DOHH2 (cell line): ENCODE measurements around the gene TMEM255B.

ENCODE experiments used
- H3F3A ChIP-seq: fragments of 200-600 bp; sonication (generic), shearing (Covaris generic); 2 replicates; pipeline ENCODE4 v1.6.0; 2016; ENCODE audit warnings: antibody characterized with exemption, mild to moderate bottlenecking; ENCODE audit not compliant: control insufficient read depth, insufficient read depth
- H3K27ac ChIP-seq: fragments of 200-600 bp; sonication (generic); 2 replicates; pipeline ENCODE4 v1.5.1; 2014; ENCODE audit warnings: low read depth, mild to moderate bottlenecking, low read length, moderate library complexity
- H3K27me3 ChIP-seq: fragments of 200-600 bp; sonication (generic); 2 replicates; pipeline ENCODE4 v1.6.1; 2014; ENCODE audit warnings: mild to moderate bottlenecking, low read length, mixed read lengths; ENCODE audit not compliant: control insufficient read depth
- H3K36me3 ChIP-seq: fragments of 200-600 bp; sonication (generic); 2 replicates; pipeline ENCODE4 v1.6.1; 2014; ENCODE audit warnings: mild to moderate bottlenecking, low read length, moderate library complexity, mixed read lengths; ENCODE audit not compliant: control insufficient read depth
- H3K4me1 ChIP-seq: fragments of 200-600 bp; sonication (generic); 2 replicates; pipeline ENCODE4 v1.6.1; 2014; ENCODE audit warnings: mild to moderate bottlenecking, low read length, mixed read lengths; ENCODE audit not compliant: control insufficient read depth
- H3K4me2 ChIP-seq: fragments of 200-600 bp; sonication (generic); 2 replicates; pipeline ENCODE4 v1.6.0; 2014; ENCODE audit warnings: mild to moderate bottlenecking, low read length, moderate library complexity
- H3K4me3 ChIP-seq: fragments of 200-600 bp; sonication (generic); 2 replicates; pipeline ENCODE4 v1.5.1; 2014; ENCODE audit warnings: mild to moderate bottlenecking, low read length, mixed read lengths
- H3K79me2 ChIP-seq: fragments of 200-600 bp; sonication (generic); 2 replicates; pipeline ENCODE4 v1.6.1; 2014; ENCODE audit warnings: mild to moderate bottlenecking, low read length, mixed read lengths; ENCODE audit not compliant: control insufficient read depth
- H3K9me2 ChIP-seq: fragments of 200-600 bp; sonication (generic); replicated peaks from 2 replicates; pipeline ENCODE4 v1.6.1; 2014; ENCODE audit warnings: mild to moderate bottlenecking, low read length, mixed read lengths; ENCODE audit not compliant: control insufficient read depth
- H3K9me3 ChIP-seq: fragments of 200-600 bp; sonication (generic); 2 replicates; pipeline ENCODE4 v1.6.1; 2014; ENCODE audit warnings: antibody characterized with exemption, low read length, mixed read lengths; ENCODE audit not compliant: control insufficient read depth, insufficient read depth
- H4K20me1 ChIP-seq: fragments of 200-600 bp; sonication (generic); 2 replicates; pipeline ENCODE4 v1.6.0; 2014; ENCODE audit warnings: low read depth, mild to moderate bottlenecking, antibody characterized with exemption, low read length, moderate library complexity; ENCODE audit not compliant: control insufficient read depth, insufficient read depth
- CTCF ChIP-seq: fragments of 200-600 bp; sonication (generic); IDR thresholded peaks from one replicate; pipeline ENCODE4 v1.5.1; 2014; ENCODE audit warnings: antibody characterized with exemption, mild to moderate bottlenecking, low read depth, low read length; ENCODE audit not compliant: poor library complexity, severe bottlenecking
- EZH2phosphoT487 ChIP-seq: fragments of 200-600 bp; sonication (generic); IDR thresholded peaks from 2 replicates; pipeline ENCODE4 v1.6.1; 2017; ENCODE audit warnings: borderline replicate concordance, mild to moderate bottlenecking, antibody characterized with exemption, low read length, moderate library complexity, mixed read lengths

TMEM255B gene

GRCh38 chr13:113777311-113778260, 18.6 kb downstream of the TMEM255B start:
- Histone ChIP-seq H3K36me3 (no peaks in the 10 kb centered on the region), H3K27ac (no peak overlapping the region), H3K9me2 (no peaks in the 10 kb centered on the region), H3F3A (no peaks in the 10 kb centered on the region), H3K4me3 (no peak overlapping the region), H3K79me2 (no peaks in the 10 kb centered on the region), H3K4me1 (no peaks in the 10 kb centered on the region), H3K27me3 (peaks cover 6% of the 10 kb centered on the region; the same call in 1 of the 2 replicates), H3K4me2 (no peak overlapping the region), H4K20me1 (no peaks in the 10 kb centered on the region), H3K9me3 (no peaks in the 10 kb centered on the region; the same call in 1 of the 2 replicates)
- TF ChIP-seq EZH2phosphoT487 = no peak
- no peak for TF ChIP-seq CTCF

- no peaks in the 10 kb centered on the region for H3K9me3 ChIP-seq
- H3K79me2 ChIP-seq = no peaks in the 10 kb centered on the region
- H3K9me2 ChIP-seq = no peaks in the 10 kb centered on the region
- no peaks in the 10 kb centered on the region for H4K20me1 ChIP-seq
- no peak overlapping the region for H3K4me3 ChIP-seq
- H3K4me2 ChIP-seq = no peak overlapping the region
- H3F3A ChIP-seq = no peaks in the 10 kb centered on the region
- H3K27ac ChIP-seq = no peak overlapping the region
- no peaks in the 10 kb centered on the region for H3K4me1 ChIP-seq
- H3K36me3 ChIP-seq = no peaks in the 10 kb centered on the region
- no peak for TF ChIP-seq CTCF
- no peak for TF ChIP-seq EZH2phosphoT487
- peaks cover 6% of the 10 kb centered on the region; the same call in 1 of the 2 replicates for H3K27me3 ChIP-seq
Measured at GRCh38 chr13:113781571-113781970, 22.5 kb downstream of the TMEM255B start.

GRCh38 chr13:113782472-113782871, 23.4 kb downstream of the TMEM255B start:
- Histone ChIP-seq H3K27me3 (peaks cover 6% of the 10 kb centered on the region; the same call in 1 of the 2 replicates), H3F3A (no peaks in the 10 kb centered on the region), H3K4me2 (no peak overlapping the region), H3K9me2 (no peaks in the 10 kb centered on the region), H3K79me2 (no peaks in the 10 kb centered on the region), H3K9me3 (no peaks in the 10 kb centered on the region), H3K36me3 (no peaks in the 10 kb centered on the region), H3K4me1 (no peaks in the 10 kb centered on the region), H3K27ac (no peak overlapping the region), H3K4me3 (no peak overlapping the region), H4K20me1 (no peaks in the 10 kb centered on the region)
- no peak for TF ChIP-seq EZH2phosphoT487
- TF ChIP-seq CTCF = no peak
